ENCODE measurements around the gene PDE4B.
A peak's percentile ranks its signal among the peaks of the same experiment; 100 is the strongest.

Gene PDE4B

DNA sequence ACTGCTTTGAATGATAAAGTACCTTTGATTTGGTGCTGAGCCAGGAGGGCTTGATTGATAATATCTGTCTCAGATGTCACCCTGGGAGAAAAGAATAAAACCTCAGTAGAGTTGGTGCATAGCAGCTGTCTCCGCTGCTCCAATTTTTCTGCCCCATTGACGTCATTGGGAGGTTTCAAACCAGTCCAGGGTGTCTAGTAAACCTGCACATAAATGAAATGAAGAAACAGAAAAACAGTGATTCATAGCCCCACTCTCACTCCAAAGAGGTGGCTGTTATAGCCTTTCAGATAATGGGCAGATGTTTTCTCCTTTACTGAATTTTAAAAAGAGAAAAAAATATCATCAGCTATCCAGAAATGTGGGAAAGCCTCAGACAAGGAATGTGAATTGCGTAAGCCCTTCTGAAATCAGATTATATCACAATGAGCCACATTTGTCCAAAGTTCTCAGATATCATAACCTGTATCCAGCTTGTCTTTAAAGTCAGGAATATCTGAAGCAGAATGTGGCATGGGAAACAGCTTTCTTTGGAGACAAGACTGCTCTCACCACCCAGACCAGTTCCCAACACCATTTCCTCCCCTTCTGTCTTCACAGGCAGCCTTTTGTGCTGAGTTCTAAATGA, 390.0 kb downstream of the PDE4B start:
- DNase-seq (ENCODE audit: low spot score): peak; percentile 13

- DNase-seq (ENCODE audit: low spot score): no peak
Observed at GRCh38 chr1:66183400-66183799, 390.7 kb downstream of the PDE4B start.

GRCh38 chr1:66197120-66197519, 404.4 kb downstream of the PDE4B start:
- DNase-seq (ENCODE audit: low spot score): no peak

DNA sequence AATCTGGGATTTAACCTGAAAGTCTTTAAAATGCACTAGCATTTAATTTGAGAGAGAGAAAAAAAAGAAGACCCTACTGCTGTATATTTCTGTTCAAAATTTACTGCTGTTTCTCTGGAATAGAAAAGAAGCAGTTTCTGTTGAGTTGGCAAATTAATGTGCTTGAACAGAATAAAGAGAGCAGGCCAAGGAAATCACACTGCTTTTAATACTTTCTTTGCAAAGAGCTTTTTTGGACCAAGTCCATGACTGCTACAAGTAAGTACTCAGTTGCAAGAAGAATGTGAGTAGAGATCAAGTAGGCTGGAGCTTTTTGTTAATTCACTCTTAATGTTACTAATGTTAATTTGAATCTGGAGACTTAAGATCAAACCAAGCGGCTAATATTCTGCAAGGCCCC, 405.1 kb downstream of the PDE4B start:
- DNase-seq (ENCODE audit: low spot score): no peak

DNA sequence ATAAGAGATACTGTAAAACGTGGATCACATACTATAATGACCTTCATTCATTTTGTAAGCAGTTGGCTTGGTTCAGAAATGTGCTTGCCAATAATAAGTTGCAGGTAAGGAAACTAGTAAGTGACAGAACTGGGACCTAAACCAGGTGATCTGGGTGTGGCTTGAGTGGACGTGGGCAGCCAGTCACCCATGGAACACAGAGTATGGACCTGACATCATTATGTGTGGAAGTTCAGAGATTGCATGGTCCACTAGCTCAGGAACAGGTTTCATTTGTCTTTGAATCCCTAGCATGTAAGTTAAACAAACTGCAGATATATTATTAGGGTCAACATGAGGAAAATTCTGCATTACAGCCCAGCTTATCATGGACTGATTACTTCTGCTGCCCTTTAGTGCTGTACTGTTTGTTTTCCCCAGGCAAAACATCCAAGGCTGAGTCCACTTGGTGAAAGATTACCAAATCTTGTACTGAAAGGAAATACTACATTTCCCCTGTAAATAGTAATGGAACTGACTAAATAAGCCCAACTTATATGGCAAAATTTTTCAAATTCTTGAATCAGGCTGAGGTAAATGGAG, 414.0 kb downstream of the PDE4B start:
- DNase-seq (ENCODE audit: low spot score): no peak

GRCh38 chr1:66207484-66207883, 414.8 kb downstream of the PDE4B start:
- DNase-seq (ENCODE audit: low spot score): no peak

DNA sequence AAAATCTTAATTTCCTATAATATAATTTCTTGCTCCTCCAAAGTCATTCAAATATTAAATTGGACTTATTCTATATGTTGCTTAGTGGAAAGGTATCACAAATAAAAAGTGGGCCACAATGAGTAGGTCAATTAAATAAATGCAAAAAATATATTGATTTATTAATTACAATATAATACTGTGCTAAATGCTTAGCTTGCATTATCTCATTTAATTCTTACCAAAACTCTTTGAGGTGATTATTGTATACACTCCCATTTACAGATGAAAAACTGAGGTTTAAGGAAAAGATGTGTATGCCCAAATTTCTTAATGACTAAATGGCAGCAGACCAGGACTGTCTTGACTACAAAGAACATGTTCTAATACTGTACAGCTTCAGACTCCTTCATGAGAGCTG, 415.9 kb downstream of the PDE4B start:
- DNase-seq (ENCODE audit: low spot score): no peak

DNA sequence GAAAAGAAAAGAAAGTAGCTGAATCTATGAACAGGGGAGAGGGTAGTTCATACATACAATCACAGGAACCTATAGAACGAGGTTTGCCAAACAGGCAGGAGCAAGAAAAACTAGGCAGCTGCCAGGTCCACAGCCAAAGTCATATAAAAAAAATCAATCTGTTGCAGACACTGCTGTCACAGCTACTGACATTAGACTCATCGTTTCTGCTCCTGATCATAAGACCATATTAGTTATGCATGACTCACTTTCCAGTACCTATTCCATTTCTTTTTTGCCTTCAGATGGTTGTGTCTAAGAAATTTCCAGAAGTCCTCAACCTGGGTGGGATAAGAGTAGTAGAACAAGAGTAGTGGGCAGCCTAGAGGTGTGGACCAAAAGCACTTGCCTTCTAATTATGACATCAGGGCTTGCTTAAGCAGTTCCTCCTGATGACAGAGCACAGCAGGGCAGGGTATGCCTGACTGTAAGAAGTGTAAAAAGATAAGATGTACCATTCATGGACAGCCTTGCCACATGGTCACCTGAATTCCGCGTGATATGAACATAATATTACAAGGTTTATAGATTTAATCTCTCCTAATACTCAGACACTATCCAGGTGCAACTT, 418.0 kb downstream of the PDE4B start:
- DNase-seq (ENCODE audit: low spot score): no peak

DNA sequence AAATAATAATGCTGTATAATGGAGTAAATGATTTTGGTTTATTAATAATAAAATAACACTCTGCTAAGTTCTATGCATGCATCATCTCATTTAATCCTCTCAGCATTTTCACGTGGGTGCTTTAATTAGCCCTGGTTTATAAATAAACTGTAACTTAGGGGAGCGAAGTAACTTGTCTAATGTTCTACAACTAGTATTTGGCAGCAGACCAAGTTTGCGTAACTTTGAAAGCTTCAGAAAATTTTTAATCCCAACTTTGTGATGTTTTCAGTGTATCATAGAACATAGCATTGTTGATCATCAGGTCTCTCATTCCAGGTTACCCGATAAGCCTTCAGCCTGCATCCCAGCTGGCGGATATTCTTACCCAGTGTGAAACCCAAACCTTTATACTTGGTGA, 418.8 kb downstream of the PDE4B start:
- DNase-seq (ENCODE audit: low spot score): no peak

DNA sequence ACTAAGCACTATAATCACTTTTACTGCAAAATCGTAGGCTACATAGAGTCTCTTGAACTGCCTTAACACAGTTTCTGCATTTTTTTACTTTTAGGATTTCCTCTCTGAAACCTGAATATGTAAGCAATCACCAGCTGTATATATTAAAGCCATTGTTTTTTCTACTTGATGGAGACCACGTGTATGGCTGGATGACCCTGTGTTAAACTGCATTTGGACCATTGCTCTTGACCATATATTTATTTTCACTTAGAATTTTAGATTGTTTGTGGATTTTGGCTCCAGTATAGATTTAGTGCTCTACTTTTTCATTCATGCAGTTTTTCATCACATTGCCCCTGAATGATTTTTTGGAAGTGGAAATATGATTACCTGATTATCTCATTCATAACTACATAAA, 420.8 kb downstream of the PDE4B start:
- no peak for DNase-seq (ENCODE audit: low spot score)

- DNase-seq (ENCODE audit: low spot score): peak; percentile 20
Observed at GRCh38 chr1:66214901-66215300, 422.2 kb downstream of the PDE4B start.

GRCh38 chr1:66217021-66217420, 424.3 kb downstream of the PDE4B start:
- no peak for DNase-seq (ENCODE audit: low spot score)

DNA sequence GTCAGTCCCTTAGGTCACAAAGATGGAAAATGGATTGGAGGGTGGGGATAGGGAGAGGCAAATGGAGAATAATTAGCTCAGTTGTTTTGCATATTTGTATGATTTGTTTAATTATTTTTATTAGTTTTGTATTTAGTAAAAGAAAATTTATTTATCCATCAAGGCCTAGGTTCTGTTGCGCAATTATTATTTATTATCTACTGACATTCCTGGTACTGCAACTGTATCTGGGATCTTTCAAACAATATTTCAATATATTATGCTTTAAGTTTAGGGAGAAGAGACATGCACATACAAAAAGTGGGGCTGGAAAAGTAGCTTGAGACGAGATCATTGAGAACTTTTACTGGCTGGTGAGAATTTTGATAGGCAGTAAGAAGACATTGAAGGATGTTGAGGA, 424.9 kb downstream of the PDE4B start:
- DNase-seq (ENCODE audit: low spot score): no peak

GRCh38 chr1:66220477-66220876, 427.8 kb downstream of the PDE4B start:
- no peak for DNase-seq (ENCODE audit: low spot score)

DNA sequence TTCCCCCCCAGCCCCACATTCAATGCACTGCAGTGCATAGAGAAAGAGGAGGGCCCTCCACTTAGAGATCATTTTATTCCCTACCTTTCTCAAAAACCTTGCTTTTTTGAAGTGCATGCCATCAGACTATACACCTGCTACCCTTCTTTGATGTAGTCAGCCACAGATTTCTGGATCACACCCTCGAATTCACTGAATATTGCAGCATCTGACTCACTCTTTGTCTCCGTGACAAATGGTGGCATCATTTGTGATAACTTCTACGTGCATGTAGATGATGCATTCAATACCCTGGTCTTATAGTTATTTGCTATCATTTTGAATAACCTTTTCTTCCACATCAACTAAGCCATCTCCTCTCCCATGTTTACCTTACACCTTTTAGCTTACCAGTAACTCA, 431.0 kb downstream of the PDE4B start:
- no peak for DNase-seq (ENCODE audit: low spot score)

GRCh38 chr1:66226985-66227384, 434.3 kb downstream of the PDE4B start:
- no peak for DNase-seq (ENCODE audit: low spot score)

GRCh38 chr1:66227966-66228365, 435.3 kb downstream of the PDE4B start:
- DNase-seq (ENCODE audit: low spot score): no peak

GRCh38 chr1:66231217-66231616, 438.5 kb downstream of the PDE4B start:
- peak; percentile 24 for DNase-seq (ENCODE audit: low spot score)

GRCh38 chr1:66231681-66232463, 439.2 kb downstream of the PDE4B start:
- no peak for DNase-seq (ENCODE audit: low spot score)

DNA sequence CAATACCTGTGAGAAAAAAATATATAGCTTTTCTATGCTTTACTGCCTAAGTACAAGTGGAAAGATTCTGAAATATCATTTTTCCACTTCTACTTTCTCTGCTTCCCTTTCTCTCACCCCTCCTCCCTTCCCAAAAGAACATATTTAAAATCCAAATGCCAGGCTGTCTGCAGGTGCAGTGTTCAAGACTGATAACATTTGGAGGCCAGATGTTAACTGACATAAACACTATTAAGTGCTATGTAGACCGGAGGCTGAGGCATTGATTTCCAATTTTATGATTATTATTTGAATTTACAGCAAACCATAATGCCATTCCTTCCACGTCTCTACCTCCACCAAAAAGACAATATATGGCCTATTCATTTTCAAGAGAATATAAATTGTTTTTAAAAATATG, 444.3 kb downstream of the PDE4B start:
- no peak for DNase-seq (ENCODE audit: low spot score)

DNA sequence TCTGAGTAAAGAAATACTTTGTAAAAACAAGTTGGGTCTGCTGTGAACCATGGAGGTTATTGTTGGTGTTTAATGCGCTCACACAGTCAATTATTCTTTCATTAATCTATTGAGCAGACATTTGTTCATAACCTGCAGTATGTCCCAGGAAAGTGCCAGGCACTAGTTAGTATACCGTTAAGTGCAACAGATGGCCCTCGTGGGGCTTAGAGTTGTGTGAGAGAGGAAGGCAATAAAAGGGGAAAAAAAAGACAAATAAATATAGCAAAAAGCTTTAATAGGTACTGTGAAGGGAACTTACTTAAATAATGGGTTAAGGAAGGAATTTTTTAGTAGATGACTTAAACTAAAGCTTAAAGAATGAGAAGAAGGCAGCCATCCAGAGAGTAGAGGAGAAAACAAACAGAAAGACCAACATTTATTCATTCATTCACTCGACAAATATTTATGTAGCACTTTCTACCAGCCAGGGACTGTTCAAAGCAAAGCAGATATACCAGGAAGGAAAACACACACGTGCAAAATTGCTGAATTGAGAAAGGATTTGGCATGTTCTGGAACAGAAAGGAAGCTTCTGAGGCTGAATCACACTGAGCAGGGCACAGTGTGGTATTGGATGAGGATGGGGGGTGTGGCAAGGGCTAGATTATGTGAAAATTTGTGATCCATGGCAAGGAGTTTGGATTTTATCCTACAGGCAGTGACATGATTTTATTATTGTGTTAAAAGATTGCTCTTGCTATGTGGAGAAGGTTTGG, 445.2 kb downstream of the PDE4B start:
- DNase-seq (ENCODE audit: low spot score): no peak

- DNase-seq (ENCODE audit: low spot score): no peak
Observed at GRCh38 chr1:66239834-66240233, 447.1 kb downstream of the PDE4B start.

All from CD4-positive, alpha-beta T cell treated with Interleukin-2 at 100 ng/mL for 4 hours (primary cell).